SW 1271 (cell line): ENCODE results near the gene S100A13.
A peak's percentile ranks its signal among the peaks of the same experiment; 100 is the strongest.
"Not testable (repeated sequence)": the region's sequence is repeated elsewhere in the genome, so short reads cannot be mapped to it uniquely, and the experiment has no call there.

Source experiments
- DNase-seq, 2 experiments: peaks; one replicate each; lab custom pipeline; 2025; lab: John Stamatoyannopoulos, UW

S100A13 gene

GRCh38 chr1:153648000-153648643 lies 20.8 kb upstream of the S100A13 start:
- no peak for DNase-seq

GRCh38 chr1:153647346-153647714 lies 20.0 kb upstream of the S100A13 start:
- no peak for DNase-seq

- no peak for DNase-seq
Measured at GRCh38 chr1:153646672-153647345, 19.5 kb upstream of the S100A13 start.

GRCh38 chr1:153643816-153644215 lies 16.5 kb upstream of the S100A13 start:
- no peak for DNase-seq

GRCh38 chr1:153643100-153643499 lies 15.8 kb upstream of the S100A13 start:
- DNase-seq = no peak

GRCh38 chr1:153642161-153642560 lies 14.9 kb upstream of the S100A13 start:
- no peak for DNase-seq

GRCh38 chr1:153640861-153641260 lies 13.6 kb upstream of the S100A13 start:
- DNase-seq = no peak

- not testable (repeated sequence) for DNase-seq
Measured at GRCh38 chr1:153640213-153640612, 12.9 kb upstream of the S100A13 start.

GRCh38 chr1:153639280-153639679 lies 12.0 kb upstream of the S100A13 start:
- no peak for DNase-seq

- DNase-seq = no peak
Measured at GRCh38 chr1:153638261-153638660, 11.0 kb upstream of the S100A13 start.

- DNase-seq = no peak
Measured at GRCh38 chr1:153636312-153636711, 9.0 kb upstream of the S100A13 start.

GRCh38 chr1:153635872-153636271 lies 8.6 kb upstream of the S100A13 start:
- no peak for DNase-seq

- peak; percentile 84 for DNase-seq
Measured at GRCh38 chr1:153633754-153634665, 6.7 kb upstream of the S100A13 start, which contains the start of gene CHTOP. Gene CHTOP (plus strand): TSS chr1:153634066. CDS start chr1:153636589, 2,523 bp downstream.

GRCh38 chr1:153633161-153633753 lies 6.0 kb upstream of the S100A13 start:
- DNase-seq = no peak

GRCh38 chr1:153631047-153632022 lies 4.0 kb upstream of the S100A13 start:
- no peak for DNase-seq

- no peak for DNase-seq
Measured at GRCh38 chr1:153630384-153630783, 3.1 kb upstream of the S100A13 start.

- DNase-seq = no peak
Measured at GRCh38 chr1:153629971-153630370, 2.7 kb upstream of the S100A13 start.

GRCh38 chr1:153629343-153629665 lies 2.0 kb upstream of the S100A13 start:
- no peak for DNase-seq

GRCh38 chr1:153628638-153629342 lies 1.5 kb upstream of the S100A13 start:
- no peak for DNase-seq
